BJ (cell line): ENCODE data around the gene MTHFD1. TPM values are rescaled to one million over a fixed set of nuclear protein-coding genes. Genes with fewer than 3 reads are reported as not detected.

Experiments
- CTCF ChIA-PET: fragments of 350-600 bp; formaldehyde crosslinking; extraction: SDS; loops from one replicate; lab custom pipeline; 2021; ENCODE audit warnings: antibody characterized with exemption, inconsistent platforms; lab: Yijun Ruan, JAX
- POLR2A ChIA-PET: fragments of 300-600 bp; sonication (Branson Sonifier 250); formaldehyde crosslinking; extraction: SDS; loops from one replicate; lab custom pipeline; 2021; ENCODE audit warnings: antibody characterized with exemption; lab: Charles Lee
- DNase-seq: peaks from one replicate; pipeline ENCODE4 v3.0.0-alpha.2; 2011; ENCODE audit warnings: low read depth
- H3K27me3 ChIP-seq: 2 replicates; pipeline ENCODE4 v1.6.0; 2011; ENCODE audit warnings: low read length; ENCODE audit not compliant: control insufficient read depth, insufficient read depth
- H3K36me3 ChIP-seq: 2 replicates; pipeline ENCODE4 v1.5.1; 2011; ENCODE audit warnings: low read length; ENCODE audit not compliant: control insufficient read depth, insufficient read depth
- H3K4me3 ChIP-seq: 2 replicates; pipeline ENCODE4 v1.5.1; 2011; ENCODE audit warnings: low read depth, mild to moderate bottlenecking, control low read depth, low read length
- polyA plus RNA-seq: library from polyadenylated mRNA; depleted of rRNA; stranded (reverse); fragments of >200 nt; gene quantifications from 2 replicates; pipeline ENCODE4 v1.2.3, GENCODE V29; 2011
- TF ChIP-seq, protein P1 (sequence below): IDR thresholded peaks from 2 replicates; pipeline ENCODE4 v1.5.1; 2011; ENCODE audit warnings: low read depth, mild to moderate bottlenecking, control low read depth, inconsistent platforms, low read length, moderate library complexity; ENCODE audit not compliant: insufficient read depth

The MTHFD1 gene
- polyA plus RNA-seq, 1 experiment = 30.9 TPM

DNA sequence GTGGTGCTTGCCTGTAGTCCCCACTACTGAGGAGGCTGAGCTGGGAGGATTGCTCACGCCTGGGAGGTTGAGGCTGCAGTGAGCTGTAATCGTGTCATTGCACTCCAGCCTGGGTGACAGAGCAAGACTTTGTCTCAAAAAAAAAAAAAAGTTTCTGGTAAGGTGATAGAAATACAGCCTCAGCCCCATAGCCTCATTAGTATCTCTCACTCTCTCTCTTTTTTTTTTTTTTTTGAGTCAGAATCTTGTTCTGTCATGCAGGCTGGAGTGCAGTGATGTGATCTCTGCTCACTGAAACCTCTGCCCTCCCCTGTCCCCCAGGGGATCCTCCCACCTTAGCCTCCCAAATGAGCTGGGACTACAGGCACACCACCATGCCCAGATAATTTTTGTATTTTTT is 19.2 kb downstream of the MTHFD1 start:
- POLR2A ChIA-PET = no interaction called here

DNA sequence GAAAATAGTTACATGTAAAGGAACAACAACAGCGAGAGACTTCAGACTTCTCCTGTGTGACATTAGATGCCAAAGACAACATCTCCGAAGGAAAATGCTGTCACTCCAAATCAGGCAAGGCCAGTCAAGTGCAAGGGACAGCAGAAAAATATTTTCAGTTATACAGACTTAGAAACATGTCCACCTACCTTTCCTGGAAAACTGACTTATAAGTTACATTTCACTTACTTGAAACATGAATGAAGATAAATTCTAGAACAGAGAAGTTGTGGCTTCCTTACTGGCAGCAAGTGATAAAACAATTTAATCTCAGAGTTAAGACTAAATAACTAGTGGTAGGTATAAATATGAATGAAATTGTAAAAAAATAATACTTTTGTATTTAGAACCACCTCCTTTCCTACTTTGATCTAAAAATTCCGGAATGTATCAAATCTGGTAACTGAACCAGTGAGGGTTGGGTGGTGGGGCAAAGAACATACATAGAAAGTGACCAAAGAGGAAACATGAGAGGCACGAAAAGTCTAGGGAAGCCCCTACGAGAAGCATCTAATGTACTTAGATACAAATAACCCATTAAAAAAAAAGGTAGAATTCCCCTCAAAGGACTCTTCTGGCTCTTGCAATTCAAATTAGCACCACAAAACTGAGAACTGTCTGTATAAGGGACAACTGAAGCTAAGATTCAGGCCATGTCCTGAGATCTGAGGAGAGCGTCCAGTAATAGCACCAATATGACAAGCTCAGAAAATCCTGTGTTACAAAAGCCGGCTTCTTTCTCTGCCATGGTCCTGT is 21.2 kb downstream of the MTHFD1 start:
- Histone ChIP-seq H3K36me3 (0 out of 2 replicates have a peak, but pooled peaks cover 1% of the 10 kb centered on the region), H3K27me3 (no peaks in the 10 kb centered on the region), H3K4me3 (no peak overlapping the region)
- no peak for DNase-seq
- POLR2A ChIA-PET = no interaction called here
- TF ChIP-seq, protein P1, sequence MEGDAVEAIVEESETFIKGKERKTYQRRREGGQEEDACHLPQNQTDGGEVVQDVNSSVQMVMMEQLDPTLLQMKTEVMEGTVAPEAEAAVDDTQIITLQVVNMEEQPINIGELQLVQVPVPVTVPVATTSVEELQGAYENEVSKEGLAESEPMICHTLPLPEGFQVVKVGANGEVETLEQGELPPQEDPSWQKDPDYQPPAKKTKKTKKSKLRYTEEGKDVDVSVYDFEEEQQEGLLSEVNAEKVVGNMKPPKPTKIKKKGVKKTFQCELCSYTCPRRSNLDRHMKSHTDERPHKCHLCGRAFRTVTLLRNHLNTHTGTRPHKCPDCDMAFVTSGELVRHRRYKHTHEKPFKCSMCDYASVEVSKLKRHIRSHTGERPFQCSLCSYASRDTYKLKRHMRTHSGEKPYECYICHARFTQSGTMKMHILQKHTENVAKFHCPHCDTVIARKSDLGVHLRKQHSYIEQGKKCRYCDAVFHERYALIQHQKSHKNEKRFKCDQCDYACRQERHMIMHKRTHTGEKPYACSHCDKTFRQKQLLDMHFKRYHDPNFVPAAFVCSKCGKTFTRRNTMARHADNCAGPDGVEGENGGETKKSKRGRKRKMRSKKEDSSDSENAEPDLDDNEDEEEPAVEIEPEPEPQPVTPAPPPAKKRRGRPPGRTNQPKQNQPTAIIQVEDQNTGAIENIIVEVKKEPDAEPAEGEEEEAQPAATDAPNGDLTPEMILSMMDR = no peak
- CTCF ChIA-PET = interaction anchor here (1.0 kb wide), 1 partner anchor 7 kb away, joined by 3 read pairs; no protein-coding TSS in a partner anchor

More for the DNA sequence above, 19.2 kb downstream of the MTHFD1 start:
- CTCF ChIA-PET = interaction anchor here (1.4 kb wide), 1 partner anchor 13 kb away, joined by 3 read pairs; no protein-coding TSS in a partner anchor
- TF ChIP-seq, protein P1 = no peak
- no peak for DNase-seq
- Histone ChIP-seq H3K27me3 (no peaks in the 10 kb centered on the region), H3K36me3 (0 out of 2 replicates have a peak, but pooled peaks cover 1% of the 10 kb centered on the region), H3K4me3 (no peak overlapping the region)

DNA sequence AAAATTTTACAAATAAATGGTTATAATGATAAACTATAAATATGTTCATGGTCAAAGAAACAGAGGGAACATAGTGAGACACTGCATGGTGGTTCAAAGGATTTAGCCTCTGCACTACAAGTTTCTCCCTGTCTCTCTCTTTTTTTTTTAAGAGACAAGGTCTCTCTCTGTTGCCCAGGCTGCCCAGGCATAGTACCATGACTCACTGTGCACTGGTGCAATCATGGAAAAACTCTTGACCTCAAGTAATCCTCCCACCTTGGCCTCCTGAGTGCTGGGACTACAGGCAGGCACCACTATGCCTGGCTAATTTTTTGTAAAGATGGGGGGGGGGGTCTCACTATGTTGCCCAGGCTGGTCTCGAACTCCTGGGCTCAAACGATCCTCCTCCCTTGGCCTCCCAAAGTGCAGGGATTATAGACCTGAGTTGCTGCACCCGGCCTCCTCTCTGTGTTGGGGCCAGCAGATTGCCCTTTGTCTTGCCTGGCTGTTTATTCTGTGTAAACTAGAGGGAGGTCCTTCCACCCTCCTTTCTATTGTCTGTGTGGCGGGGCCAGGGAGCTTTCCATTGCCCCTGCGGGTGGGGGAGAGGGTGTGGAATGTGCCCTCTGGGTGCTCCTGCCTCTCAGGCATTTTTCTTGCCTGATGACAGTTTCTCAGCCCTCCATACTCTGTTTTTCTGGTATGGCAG is 22.1 kb downstream of the MTHFD1 start:
- TF ChIP-seq, protein P1 = no peak
- Histone ChIP-seq H3K27me3 (no peaks in the 10 kb centered on the region), H3K4me3 (no peak overlapping the region), H3K36me3 (0 out of 2 replicates have a peak, but pooled peaks cover 1% of the 10 kb centered on the region)
- POLR2A ChIA-PET = no interaction called here
- CTCF ChIA-PET = no interaction called here
- DNase-seq = no peak

DNA sequence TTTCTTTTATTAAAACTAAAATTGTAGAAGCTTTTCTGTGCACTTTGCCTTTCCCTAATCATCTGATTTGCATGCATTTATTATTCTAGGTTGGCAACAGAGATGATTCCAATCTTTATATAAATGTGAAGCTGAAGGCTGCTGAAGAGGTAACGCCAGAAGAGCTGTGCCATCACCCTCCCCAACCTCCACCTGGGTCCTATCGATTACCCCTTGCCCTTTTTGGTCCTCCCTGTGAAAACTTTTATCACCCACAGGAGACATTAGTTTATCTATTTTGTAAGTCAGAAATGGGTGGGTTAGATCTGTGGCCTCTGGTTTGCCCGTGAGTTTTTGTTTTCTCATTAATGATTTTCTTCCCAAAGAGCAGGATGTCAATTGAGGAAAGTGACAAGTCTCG is 22.8 kb downstream of the MTHFD1 start:
- POLR2A ChIA-PET = no interaction called here
- CTCF ChIA-PET = no interaction called here
- H3K36me3 ChIP-seq = no peaks in the 10 kb centered on the region

More for the DNA sequence above, 22.8 kb downstream of the MTHFD1 start:
- Histone ChIP-seq H3K4me3 (no peak overlapping the region), H3K27me3 (no peaks in the 10 kb centered on the region)
- DNase-seq = no peak
- TF ChIP-seq, protein P1 = no peak
